Renal pelvis (tissue), 4 donors: ENCODE data around the gene RAD23A. TPM values are rescaled to one million over a fixed set of nuclear protein-coding genes. Genes with fewer than 3 reads are reported as not detected.
A peak's percentile ranks its signal among the peaks of the same experiment; 100 is the strongest.

Experiments used
- DNase-seq: peaks from one replicate; pipeline ENCODE4 v3.0.0-alpha.2; 2013
- polyA plus RNA-seq, 3 donors: library from polyadenylated mRNA; unstranded; fragments of 120-200 nt; gene quantifications; one replicate each; pipeline ENCODE4 v1.2.1, GENCODE V29; 2013; ENCODE audit not compliant: insufficient read length in 3 of 3

Gene RAD23A
- polyA plus RNA-seq, 3 donors = 81.0 to 92.7 (median 89.6) TPM

GRCh38 chr19:12932392-12933286, 13.0 kb upstream of the RAD23A start:
- DNase-seq = no peak

- DNase-seq = peak; percentile 91
Measured at GRCh38 chr19:12933287-12934072, 12.2 kb upstream of the RAD23A start, which contains the start of gene FARSA. TSS of gene FARSA (minus strand) at chr19:12933711. CDS start at chr19:12933696, 15 bp downstream.

DNA sequence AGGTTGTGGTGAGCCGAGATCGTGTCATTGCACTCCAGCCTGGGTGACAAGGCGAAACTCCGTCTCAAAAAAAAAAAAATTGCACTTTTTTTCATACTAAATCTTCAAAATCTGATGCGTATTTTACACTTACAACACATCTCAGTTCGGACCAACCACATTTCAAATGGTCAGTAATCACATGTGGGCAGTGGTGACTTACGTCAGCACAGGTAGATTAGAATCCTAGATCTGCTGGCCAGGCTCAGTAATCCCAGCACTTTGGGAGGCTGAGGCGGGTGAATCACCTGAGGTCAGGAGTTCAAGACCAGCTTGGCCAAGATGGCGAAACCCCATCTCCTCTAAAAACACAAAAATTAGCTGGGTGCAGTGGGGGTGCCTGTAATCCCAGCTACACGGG, 10.6 kb upstream of the RAD23A start:
- DNase-seq = no peak

DNA sequence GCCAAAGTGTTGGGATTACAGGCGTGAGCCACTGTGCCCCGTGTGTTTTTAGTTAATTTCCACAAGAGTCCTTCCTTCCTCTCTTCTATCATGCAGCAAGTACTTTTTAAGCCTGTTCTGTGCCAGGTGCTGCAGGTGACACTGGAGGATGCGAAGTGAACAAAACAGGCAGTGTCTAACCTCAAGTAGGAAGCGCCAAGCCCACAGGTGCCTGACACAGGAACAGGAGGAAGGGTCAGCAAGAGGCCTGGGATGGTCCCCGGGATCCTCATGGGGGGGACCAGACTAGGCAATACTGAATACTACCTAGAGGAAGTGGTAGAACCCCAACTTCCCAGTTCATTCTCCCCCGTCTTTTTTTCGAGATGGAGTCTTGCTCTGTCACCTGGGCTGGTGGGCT, 9.1 kb upstream of the RAD23A start:
- DNase-seq = no peak

DNA sequence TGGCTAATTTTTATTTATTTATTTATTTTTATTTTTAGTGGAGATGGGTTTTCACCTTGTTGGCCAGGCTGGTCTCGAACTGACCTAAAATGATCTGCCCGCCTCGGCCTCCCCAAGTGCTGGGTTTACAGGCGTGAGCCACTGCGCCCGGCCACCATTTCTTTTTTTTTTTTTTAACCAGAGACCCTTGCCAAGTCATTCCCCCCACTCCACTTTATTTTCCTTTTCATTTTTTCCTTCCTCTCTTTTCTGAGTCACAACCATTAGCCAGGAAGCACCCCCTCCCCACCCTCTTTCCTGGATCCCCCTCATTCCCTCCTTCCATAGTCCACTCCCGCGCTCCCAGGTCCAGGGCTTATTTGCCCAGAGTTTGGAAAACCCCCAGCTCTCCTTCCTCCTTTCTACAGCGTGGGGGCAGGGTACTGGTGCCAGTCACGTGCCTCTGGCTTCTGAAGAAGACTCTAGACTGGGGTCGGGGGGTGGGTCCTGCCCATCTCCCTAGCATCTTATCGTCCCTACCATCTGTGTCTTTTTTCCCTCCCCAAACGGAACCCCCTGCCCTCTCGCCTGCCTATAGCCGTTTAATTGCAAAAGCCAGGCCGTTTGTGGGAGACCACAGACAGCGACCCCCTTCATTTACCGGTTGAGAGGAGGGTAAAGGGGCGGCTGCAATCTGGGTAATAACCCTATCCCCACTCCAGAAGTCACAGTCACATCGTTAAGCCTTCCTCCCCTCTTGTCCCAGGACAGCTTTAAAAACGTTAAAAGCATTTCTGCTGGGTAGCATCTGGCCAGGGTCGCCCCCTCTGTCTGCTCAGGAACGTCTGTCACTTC, 8.4 kb upstream of the RAD23A start:
- no peak for DNase-seq

GRCh38 chr19:12937927-12938778, 7.5 kb upstream of the RAD23A start, which contains the start of gene CALR:
TSS of gene CALR (plus strand) at chr19:12938609. CDS start at chr19:12938680, 71 bp downstream.
- peak; percentile 100 for DNase-seq

- DNase-seq = no peak
Measured at GRCh38 chr19:12938779-12939601, 6.7 kb upstream of the RAD23A start.

GRCh38 chr19:12939975-12940423, 5.7 kb upstream of the RAD23A start:
- DNase-seq = no peak

DNA sequence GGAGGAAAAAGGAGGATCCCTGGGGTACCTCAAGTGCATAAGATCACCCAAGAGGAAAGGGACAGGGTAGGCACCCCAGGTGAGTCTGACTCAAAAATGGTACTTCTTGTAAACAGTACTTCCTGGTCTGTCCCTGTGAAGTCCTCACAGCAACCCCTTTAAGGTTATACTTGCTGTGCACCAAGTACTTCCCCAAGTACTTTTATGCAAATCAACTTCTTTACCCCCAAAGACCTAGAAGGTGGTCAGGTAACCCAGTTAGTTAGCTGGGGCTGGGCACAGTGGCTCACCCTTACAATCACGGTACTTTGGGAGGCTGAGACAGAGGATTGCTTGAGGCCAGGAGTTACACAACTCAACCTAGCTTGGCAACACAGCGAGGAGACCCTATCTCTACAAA, 4.8 kb upstream of the RAD23A start:
- DNase-seq = no peak

DNA sequence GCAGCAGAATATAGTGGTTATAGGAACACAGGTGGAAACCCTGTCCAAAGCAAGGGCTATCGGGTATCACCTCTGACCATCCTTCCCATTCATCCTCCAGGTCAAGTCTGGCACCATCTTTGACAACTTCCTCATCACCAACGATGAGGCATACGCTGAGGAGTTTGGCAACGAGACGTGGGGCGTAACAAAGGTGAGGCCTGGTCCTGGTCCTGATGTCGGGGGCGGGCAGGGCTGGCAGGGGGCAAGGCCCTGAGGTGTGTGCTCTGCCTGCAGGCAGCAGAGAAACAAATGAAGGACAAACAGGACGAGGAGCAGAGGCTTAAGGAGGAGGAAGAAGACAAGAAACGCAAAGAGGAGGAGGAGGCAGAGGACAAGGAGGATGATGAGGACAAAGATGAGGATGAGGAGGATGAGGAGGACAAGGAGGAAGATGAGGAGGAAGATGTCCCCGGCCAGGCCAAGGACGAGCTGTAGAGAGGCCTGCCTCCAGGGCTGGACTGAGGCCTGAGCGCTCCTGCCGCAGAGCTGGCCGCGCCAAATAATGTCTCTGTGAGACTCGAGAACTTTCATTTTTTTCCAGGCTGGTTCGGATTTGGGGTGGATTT, 2.1 kb upstream of the RAD23A start:
- no peak for DNase-seq

GRCh38 chr19:12944104-12944674, 1.5 kb upstream of the RAD23A start:
- no peak for DNase-seq

- DNase-seq = no peak
Measured at GRCh38 chr19:12946092-12946721, 545 bp downstream of the RAD23A start.

- no peak for DNase-seq
Measured at GRCh38 chr19:12946731-12947496, 1.3 kb downstream of the RAD23A start.

GRCh38 chr19:12947702-12948611, 2.3 kb downstream of the RAD23A start:
- DNase-seq = no peak

- no peak for DNase-seq
Measured at GRCh38 chr19:12948612-12949362, 3.1 kb downstream of the RAD23A start.
